ENCODE data around the gene MATR3.

GRCh38 chr5:139283252-139284166 is 10.0 kb upstream of the MATR3 start:
- TF ChIP-seq CTCF (IDR thresholded peaks at IDR 0.05; ENCODE audit: low read depth, low read length, poor library complexity, severe bottlenecking) (no peak), EZH2phosphoT487 (IDR thresholded peaks at IDR 0.05; ENCODE audit: borderline replicate concordance, low read length) (no peak)

Measured in DOHH2 (cell line).